NT2/D1 (cell line): ENCODE data around the gene SAMD1.

ENCODE experiments used
- DNase-seq: peaks from one replicate; pipeline ENCODE4 v3.0.0-alpha.2; 2011; ENCODE audit warnings: low read depth, low spot score
- H3K27me3 ChIP-seq: 2 replicates; pipeline ENCODE4 v1.6.0; 2011; ENCODE audit warnings: mild to moderate bottlenecking; ENCODE audit not compliant: insufficient read length, insufficient read depth
- H3K36me3 ChIP-seq: 2 replicates; pipeline ENCODE4 v1.6.1; 2011; ENCODE audit warnings: mild to moderate bottlenecking, low read length, mixed read lengths; ENCODE audit not compliant: insufficient read depth, insufficient read length
- H3K4me1 ChIP-seq: 2 replicates; pipeline ENCODE4 v1.5.1; 2011; ENCODE audit not compliant: insufficient read depth, insufficient read length
- H3K4me3 ChIP-seq: 2 replicates; pipeline ENCODE4 v1.5.1; 2011; ENCODE audit warnings: low read depth; ENCODE audit not compliant: insufficient read length
- H3K9ac ChIP-seq: 2 replicates; pipeline ENCODE4 v1.6.0; 2011; ENCODE audit warnings: low read depth; ENCODE audit not compliant: insufficient read length
- H3K9me3 ChIP-seq: 2 replicates; pipeline ENCODE4 v1.5.1; 2011; ENCODE audit warnings: mild to moderate bottlenecking, low read length; ENCODE audit not compliant: insufficient read depth
- SUZ12 ChIP-seq: IDR thresholded peaks from 2 replicates; pipeline ENCODE4 v1.6.1; 2011; ENCODE audit not compliant: insufficient read length, insufficient read depth; ENCODE audit errors: extremely low read depth
- YY1 ChIP-seq: IDR thresholded peaks from 2 replicates; pipeline ENCODE4 v1.6.1; 2011; ENCODE audit not compliant: insufficient read length, insufficient read depth
- ZNF274 ChIP-seq: IDR thresholded peaks from 2 replicates; pipeline ENCODE4 v1.6.1; 2011; ENCODE audit warnings: mild to moderate bottlenecking, low read depth, low read length

SAMD1 gene

GRCh38 chr19:14112809-14113385 lies 22.3 kb upstream of the SAMD1 start:
- DNase-seq, result no peak
- Histone ChIP-seq H3K4me1 (peaks cover 25% of the 10 kb centered on the region), H3K27me3 (no peaks in the 10 kb centered on the region), H3K36me3 (peaks cover 3% of the 10 kb centered on the region), H3K9me3 (no peaks in the 10 kb centered on the region), H3K4me3 (no peak overlapping the region), H3K9ac (peak overlapping the region; percentile 51)
- TF ChIP-seq SUZ12 (no peak), ZNF274 (no peak), YY1 (no peak)

DNA sequence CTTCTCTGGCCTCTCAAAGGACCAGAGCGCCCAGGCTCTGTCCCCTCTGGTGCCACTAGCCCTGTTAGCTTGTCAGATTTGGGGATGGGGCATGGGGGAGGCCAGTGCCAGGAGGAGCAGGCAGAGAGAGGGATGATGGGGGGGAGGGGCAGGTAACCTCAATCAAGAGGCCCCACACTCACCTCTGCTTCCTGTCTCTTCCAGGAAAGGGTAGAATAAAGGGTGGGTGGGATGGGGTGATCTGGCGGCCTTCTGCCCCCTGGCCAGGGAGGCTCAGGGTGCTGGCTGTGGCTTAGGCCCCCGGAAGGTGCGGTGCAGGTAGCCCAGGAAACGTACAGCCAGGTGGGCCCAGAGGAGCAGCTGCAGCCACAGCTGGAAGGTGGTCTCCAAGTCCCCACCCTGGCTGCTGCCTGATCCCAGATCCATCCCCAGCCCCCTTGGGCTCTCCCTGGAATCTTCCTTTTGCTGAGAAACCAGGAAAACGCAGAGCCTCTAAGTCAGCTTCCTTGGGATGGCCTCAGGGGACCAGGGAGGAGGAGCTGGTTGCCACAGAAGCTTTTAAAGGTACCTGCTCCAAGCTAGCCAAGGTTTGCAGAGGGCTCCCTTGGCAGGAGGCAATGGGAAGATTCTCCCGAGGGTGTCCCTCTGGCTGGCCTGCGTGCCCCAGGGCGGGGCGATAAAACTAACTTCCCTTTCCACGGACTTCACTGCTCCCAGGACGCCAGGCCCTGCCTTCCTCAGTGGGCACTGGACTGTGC lies 21.7 kb upstream of the SAMD1 start:
- no peak overlapping the region for H3K4me3 ChIP-seq
- no peaks in the 10 kb centered on the region for H3K27me3 ChIP-seq
- H3K36me3 ChIP-seq, result peaks cover 6% of the 10 kb centered on the region
- H3K4me1 ChIP-seq, result peaks cover 25% of the 10 kb centered on the region
- no peaks in the 10 kb centered on the region for H3K9me3 ChIP-seq
- DNase-seq, result no peak
- peak overlapping the region; percentile 51 for H3K9ac ChIP-seq
- TF ChIP-seq SUZ12 (no peak), YY1 (no peak), ZNF274 (no peak)

- Histone ChIP-seq H3K4me3 (no peak overlapping the region), H3K9me3 (no peaks in the 10 kb centered on the region), H3K9ac (no peak overlapping the region), H3K36me3 (peaks cover 6% of the 10 kb centered on the region), H3K4me1 (peaks cover 24% of the 10 kb centered on the region), H3K27me3 (no peaks in the 10 kb centered on the region)
- TF ChIP-seq YY1 (no peak), SUZ12 (no peak), ZNF274 (no peak)
- no peak for DNase-seq
These were observed 20.9 kb upstream of the SAMD1 start for GRCh38 chr19:14111486-14111885.

DNA sequence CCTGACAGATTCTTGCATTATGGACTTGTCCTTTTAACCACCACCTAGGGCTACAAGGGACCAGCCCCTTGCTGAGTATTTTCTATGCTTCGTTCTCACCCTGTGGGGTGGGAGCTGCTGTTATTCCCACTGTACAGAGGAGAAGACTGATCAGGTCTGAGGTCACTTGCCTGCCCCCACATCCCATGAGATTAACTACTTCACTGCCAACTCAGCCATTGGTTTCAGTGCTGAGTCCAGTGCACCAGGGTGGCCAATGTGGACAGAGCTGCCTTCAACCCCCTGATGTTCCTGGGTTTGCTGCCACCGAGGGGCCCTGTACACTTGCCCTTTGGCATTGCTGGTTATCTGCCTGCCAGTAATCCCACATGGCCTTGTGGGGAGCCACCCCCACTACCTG lies 20.1 kb upstream of the SAMD1 start:
- DNase-seq, result no peak
- TF ChIP-seq YY1, result no peak
- no peak for TF ChIP-seq ZNF274
- no peak for TF ChIP-seq SUZ12
- no peak overlapping the region for H3K9ac ChIP-seq
- peaks cover 21% of the 10 kb centered on the region for H3K4me1 ChIP-seq
- H3K36me3 ChIP-seq, result peaks cover 13% of the 10 kb centered on the region
- H3K27me3 ChIP-seq, result no peaks in the 10 kb centered on the region
- H3K4me3 ChIP-seq, result no peak overlapping the region
- H3K9me3 ChIP-seq, result no peaks in the 10 kb centered on the region

- H3K36me3 ChIP-seq, result peaks cover 22% of the 10 kb centered on the region
- TF ChIP-seq YY1 (no peak), ZNF274 (no peak), SUZ12 (no peak)
- no peaks in the 10 kb centered on the region for H3K27me3 ChIP-seq
- no peak overlapping the region for H3K4me3 ChIP-seq
- H3K9ac ChIP-seq, result no peak overlapping the region
- H3K9me3 ChIP-seq, result no peaks in the 10 kb centered on the region
- no peak for DNase-seq
- H3K4me1 ChIP-seq, result peaks cover 13% of the 10 kb centered on the region
These were observed 17.3 kb upstream of the SAMD1 start for GRCh38 chr19:14107581-14108461.

DNA sequence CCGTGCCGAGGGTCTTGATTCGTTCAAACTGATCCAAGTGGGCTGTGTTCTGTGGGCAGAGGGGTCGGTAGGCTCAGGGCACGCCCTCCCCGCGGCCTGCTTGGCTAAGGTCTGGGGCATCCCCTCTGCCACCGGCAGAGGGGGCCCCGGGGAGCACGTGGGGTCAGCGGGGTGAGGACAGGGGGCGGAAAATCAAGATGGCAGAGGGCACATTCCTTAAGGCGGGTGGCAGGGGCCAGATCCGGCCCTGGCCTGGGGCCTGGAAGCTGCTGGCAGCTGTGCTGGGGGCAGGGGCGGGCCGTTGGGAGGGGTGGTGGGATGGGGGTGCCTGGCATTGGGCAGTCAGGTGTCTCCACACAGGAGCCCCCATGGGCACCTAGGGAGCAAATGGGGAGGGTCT lies 16.3 kb upstream of the SAMD1 start:
- TF ChIP-seq SUZ12 (no peak), YY1 (no peak), ZNF274 (no peak)

DNA sequence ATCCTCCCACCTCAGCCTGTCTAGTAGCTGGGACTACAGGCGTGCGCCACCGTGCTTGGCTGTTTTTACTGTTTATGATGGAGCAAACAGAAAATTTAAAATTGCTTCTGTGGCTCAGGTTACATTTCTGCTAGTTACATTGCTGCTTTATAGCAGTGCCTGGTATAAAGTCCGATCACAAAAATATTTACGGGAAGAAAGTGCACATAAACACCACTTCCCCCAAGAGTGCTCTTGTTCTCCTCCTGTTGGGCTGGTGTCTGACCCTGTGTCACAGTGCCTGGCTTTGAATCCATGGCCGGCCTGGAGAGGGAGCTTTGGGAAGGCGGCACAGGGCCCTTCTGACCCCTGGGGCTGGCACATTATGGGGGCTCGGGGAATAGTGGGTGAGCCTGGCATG lies 15.1 kb upstream of the SAMD1 start:
- no peak for TF ChIP-seq ZNF274
- no peak for TF ChIP-seq SUZ12
- TF ChIP-seq YY1, result no peak
- peaks cover 4% of the 10 kb centered on the region for H3K4me1 ChIP-seq
- no peak overlapping the region for H3K9ac ChIP-seq
- H3K4me3 ChIP-seq, result no peak overlapping the region
- DNase-seq, result no peak
- H3K36me3 ChIP-seq, result peaks cover 36% of the 10 kb centered on the region
- H3K9me3 ChIP-seq, result no peaks in the 10 kb centered on the region
- no peaks in the 10 kb centered on the region for H3K27me3 ChIP-seq

More for the DNA sequence above, 16.3 kb upstream of the SAMD1 start:
- Histone ChIP-seq H3K36me3 (peaks cover 32% of the 10 kb centered on the region), H3K9ac (no peak overlapping the region), H3K4me1 (peaks cover 6% of the 10 kb centered on the region), H3K4me3 (no peak overlapping the region), H3K9me3 (no peaks in the 10 kb centered on the region), H3K27me3 (no peaks in the 10 kb centered on the region)
- no peak for DNase-seq
